Measurements from ENCODE around the gene NDUFA11.

- TF ChIP-seq CTCF (IDR thresholded peaks at IDR 0.05) (no peak), EZH2 (IDR thresholded peaks at IDR 0.05; ENCODE audit: borderline replicate concordance, insufficient read depth, low read depth, low read length, poor library complexity, severe bottlenecking) (no peak)
Measured at GRCh38 chr19:5903056-5903623, 450 bp downstream of the NDUFA11 start.

Data from B cell (primary cell).